ELF-1 (cell line): Measurements from ENCODE around the gene MAMDC4.
"Not testable (repeated sequence)": the region's sequence is repeated elsewhere in the genome, so short reads cannot be mapped to it uniquely, and the experiment has no call there.

Experiments
- DNase-seq: peaks from one replicate; pipeline ENCODE4 v3.0.0-alpha.2; 2016; ENCODE audit warnings: low read depth, low spot score

Gene MAMDC4

DNA sequence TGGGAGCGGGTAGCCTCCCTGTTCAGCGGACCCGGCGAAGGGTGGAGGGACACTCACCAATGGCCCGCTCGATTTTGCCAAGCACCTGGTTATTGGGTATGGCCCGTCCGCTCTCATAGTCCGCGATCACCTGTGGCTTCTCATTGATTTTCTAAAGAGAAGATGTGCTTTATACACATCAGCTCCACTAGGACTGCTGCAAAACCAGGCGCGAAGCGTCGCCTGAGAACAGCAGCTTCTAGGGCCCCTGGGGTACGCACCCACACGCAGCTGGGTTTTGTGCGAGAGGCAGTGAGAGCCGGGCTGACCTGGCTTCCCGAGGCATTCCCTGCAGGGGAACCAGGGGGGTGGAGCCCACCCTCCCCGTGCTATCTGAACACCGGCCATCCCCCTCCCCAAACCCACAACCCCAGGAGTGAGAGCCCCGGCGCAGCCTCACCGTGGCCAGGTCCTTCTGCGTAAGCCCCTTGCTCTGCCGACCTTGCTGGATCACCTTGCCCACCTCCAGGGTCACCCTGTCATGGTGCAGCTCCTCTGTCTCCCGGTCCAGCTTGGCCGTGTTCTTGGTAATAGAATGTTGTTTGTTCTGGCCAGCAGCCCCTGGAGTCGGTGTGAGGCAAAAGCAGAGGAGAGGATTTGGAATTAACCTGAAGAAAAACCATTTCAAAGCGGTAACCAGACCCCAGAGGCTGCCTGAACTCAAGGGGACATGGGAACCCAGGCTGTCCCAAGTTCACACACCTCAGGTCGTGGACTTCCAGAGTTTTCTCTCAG lies 10.9 kb downstream of the MAMDC4 start:
- DNase-seq, result no peak

DNA sequence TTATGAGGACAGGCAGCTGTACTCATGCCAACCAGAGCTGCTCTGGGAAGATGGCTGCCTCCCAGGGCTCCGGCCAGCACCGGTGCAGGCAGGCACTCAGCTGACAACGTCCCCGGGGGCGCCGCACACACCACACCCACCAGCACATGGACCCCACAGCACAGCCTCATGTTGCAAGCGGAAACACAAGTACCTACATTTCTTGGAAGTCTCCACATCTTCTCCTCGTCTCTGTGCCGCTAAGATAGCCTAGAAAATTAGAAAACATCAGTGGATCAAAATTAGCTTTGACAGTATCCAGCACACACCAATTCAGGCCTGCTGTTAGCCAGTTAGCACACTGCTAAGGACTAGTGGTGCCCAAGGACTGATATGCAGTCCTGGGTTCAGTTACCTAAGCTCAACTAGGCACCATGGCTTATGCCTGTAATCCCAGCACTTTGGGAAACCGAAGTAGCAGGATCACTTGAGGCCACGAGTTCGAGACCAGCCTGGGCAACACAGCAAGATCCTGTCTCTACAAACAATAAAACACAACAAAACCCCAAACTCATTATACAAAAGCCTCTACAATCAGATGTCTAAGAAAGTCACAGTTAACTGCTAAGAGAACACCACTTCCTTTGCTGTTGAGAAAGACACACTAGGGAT lies 11.6 kb downstream of the MAMDC4 start:
- no peak for DNase-seq

DNA sequence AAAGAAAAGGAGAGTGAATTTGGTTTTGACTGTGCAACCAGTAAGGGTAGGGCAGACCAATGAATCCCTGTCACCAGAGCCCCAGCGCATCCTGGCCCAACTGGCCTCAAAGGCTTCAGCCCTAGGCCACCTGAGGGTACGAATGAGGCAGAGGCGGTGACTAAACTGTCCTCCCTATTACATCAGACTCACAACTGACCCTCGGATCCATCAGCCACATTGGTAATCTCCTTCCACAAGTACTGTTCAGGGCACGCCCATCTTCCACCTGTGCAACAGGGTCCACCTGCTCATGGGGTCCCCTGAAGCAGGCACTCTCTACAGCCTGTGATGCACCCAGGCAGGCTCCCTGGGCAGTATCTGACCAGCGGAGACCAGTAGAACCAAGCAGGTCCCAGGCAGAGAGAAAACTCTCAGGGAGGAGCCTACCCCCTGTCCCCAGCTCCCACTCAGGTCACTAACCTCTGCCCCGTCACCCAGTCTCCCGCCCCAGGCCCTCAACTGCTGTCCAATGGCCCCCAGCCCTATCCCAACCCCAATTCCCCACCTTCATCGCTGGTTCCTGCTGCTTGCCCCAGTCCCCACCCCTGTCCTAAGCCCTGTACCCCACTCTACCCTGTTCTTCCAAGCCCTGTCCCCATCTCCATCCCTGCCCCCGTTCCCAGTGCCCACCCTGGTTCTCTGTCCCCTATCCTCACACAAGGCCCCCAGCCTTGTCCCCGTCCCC lies 13.1 kb downstream of the MAMDC4 start:
- DNase-seq, result no peak

DNA sequence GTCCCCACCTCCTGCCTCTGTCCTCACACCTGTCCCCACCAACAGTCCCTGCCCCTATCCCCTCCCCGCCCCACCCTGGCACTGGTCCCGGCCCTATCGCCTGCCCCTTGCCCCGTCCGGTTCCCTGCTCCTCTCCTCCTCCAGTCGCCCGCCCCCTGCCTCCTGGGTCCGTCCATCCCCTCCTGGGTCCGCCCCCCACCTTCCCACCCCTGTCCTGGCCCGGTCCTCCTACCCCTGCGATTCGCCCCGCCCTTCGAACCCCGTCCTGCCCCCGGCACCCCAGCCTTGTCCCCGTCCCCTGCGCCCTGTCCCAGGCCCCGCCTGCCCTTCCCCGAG lies 13.6 kb downstream of the MAMDC4 start:
- no peak for DNase-seq

DNA sequence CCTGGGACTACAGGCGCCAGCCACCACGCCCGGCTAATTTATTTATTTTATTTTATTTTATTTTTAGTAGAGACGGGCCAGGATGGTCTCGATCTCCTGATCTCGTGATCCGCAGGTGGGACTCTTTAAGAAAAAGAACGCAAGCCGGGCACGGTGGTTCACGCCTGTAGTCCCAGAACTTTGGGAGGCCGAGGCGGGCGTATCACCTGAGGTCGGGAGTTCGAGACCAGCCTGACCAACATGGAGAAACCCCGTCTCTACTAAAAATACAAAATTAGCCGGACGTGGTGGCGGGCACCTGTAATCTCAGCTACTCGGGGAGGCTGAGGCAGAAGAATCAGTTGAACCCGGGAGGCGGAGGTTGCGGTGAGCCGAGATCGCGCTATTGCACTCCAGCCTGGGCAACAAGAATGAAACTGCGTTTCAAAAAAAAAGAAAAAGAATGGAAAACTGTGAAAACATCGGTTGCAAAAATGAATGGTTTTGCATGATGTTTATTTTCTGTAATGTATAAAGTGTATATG lies 14.8 kb downstream of the MAMDC4 start:
- not testable (repeated sequence) for DNase-seq

DNA sequence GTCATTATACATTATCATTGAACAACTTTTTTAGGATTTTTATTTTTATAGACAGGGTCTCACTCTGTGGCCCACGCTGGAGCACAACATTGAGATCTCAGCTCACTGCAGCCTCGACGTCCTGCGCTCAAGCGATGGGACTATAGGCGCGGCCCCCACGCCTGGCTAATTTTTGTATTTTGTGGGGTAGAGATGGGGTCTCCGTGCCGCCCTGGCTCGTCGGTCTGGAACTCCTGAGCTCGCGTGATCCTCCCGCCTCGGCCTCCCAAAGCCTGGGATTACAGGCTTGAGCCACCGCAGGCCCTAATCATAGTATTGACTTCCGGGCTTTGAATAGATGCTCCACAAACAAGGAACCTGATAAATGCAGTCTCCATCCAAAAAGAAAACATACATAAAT lies 15.3 kb downstream of the MAMDC4 start:
- DNase-seq, result no peak

DNA sequence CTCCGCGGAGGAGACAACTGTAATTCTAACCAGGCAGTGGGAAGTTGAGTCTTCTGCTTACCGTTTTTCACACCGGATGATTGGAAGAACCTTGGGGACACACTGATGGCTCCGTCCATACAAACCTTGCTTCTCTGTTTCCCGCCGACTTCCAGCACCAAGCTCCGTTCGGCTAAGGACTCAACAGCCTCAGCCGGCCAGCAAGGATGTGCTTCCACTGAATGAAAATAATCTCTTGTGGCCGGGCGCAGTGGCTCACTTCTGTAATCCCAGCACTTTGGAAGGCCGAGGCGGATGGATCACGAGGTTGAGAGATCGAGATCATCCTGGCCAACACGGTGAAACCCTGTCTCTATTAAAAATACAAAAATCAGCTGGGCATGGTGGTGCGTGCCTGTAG lies 15.8 kb downstream of the MAMDC4 start:
- no peak for DNase-seq

DNA sequence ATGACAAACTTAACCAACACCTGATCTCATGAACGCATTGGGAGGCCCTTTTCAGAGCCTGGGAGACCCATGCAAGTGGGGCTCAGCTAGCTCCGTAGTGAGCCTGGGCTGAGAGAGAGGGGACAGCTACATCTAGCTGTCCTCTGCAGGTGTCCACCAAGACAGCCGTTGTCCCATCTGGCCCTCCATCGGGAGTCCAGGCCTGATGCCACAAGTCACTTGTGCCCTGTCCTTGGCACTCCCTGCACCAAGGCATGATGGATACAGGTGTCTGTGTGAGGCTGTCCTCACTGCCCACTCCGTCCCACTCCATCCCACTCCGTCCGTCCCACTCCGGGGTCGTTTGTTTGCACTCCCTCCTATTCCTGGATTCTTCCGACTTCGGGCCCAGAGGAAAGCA lies 16.5 kb downstream of the MAMDC4 start:
- no peak for DNase-seq

GRCh38 chr9:136869611-136870010 lies 17.5 kb downstream of the MAMDC4 start:
- not testable (repeated sequence) for DNase-seq

GRCh38 chr9:136875155-136875554 lies 23.0 kb downstream of the MAMDC4 start:
- no peak for DNase-seq

DNA sequence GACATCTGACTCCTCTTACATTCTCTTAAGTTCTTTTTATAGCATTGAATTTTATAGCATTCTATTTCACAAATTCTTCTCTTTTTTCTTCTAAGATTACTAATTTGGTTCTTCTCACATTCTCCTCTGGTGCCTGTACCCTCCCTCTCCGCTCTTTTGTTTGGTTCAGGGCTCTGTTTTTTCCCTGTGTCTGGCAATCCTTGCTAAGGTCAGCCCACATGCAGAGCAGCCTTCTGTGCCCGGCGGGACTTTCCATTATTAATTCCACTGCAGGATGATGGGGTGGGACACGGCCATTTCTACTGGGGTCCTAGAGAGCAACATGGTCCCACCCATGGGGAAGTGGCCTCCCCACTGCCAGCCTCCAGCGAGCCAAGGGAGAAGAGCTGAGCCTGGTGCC lies 24.3 kb downstream of the MAMDC4 start:
- no peak for DNase-seq

DNA sequence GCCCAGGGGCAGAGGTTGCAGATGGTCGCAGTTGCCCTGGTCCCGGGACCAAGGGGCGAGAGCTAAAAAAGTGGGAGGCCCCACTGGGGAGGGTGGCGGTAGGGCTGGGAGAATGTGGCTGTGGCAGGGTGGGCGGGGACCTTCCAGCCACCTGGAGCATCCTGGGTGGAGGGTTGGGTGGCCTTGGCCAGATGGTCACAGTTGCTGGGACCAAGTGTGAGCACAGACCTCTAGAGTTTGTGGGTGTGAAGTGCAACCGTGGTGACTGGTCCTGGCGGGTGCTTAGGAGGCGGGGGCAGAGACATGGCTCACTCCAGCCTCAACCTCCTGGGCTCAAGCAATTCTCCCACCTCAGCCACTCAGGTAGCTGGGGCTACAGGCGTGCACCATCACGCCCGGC lies 28.5 kb downstream of the MAMDC4 start:
- DNase-seq, result no peak

GRCh38 chr9:136881691-136882108 lies 29.6 kb downstream of the MAMDC4 start:
- DNase-seq, result peak; percentile 85

DNA sequence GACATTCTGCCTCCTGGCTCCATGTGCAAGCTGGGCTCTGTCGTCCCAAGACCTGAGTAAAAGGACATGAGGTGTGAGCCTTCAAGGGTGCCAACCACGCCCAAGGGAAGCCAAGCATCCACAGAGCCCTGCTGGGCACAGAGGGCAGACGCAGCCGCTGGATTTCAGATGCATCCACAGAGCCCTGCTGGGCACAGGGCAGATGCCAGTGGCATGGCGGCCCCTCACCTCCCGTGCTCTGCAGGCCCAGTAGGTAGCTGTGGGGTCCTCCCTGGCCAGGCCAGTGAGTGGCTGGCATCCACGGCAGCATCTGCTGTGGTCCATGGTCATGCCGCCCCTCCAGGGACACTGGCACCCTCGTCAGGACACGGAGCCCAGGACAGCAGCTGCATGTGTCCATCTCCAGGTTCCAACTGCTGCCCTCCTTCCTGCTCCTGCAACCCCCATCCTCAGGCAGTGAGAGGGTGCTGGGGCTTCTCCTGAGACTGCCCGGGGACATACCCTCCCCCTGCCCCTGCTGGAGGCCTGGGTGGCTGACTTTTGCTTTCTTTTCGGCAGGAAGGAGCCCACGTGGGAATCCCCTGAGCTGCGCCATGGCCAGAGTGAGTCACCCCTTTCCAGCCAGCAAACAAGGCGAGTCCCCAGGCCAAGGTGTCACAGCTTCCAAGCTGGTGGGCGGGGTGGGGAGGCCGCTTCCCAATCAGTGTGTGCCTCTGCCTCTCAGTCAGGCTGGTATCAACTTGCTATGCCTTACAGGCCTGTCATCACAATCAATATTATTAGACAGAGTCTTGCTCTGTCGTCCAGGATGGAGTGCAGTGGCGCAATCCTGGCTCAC lies 30.2 kb downstream of the MAMDC4 start:
- peak; percentile 75 for DNase-seq

DNA sequence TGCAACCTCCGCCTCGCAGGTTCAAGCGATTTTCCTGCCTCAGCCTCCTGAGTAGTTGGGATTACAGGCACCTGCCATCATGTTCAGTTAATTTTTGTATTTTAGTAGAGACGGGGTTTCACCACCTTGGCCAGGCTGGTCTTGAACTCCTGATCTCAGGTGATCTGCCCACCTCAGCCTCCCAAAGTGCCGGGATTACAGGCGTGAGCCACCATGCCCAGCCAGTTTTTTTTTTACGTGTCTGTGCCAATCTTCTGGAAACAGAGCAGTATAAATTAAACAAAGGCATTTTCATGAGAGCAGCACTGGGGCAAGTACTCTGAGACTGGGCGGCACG lies 30.8 kb downstream of the MAMDC4 start:
- not testable (repeated sequence) for DNase-seq

DNA sequence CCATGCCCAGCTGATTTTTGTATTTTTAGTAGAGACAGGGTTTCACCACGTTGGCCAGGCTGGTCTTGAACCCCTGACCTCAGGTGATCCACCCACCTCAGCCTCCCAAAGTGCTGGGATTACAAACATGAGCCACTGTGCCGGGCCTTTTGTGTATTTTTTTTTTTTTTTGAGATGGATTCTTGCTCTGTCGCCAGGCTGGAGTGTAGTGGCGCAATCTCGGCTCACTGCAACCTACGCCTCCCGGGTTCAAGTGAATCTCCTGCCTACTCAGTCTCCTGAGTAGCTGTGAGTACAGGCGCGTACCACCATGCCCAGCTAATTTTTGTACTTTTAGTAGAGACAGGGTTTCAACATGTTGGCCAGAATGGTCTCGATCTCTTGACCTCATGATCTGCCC lies 31.5 kb downstream of the MAMDC4 start:
- not testable (repeated sequence) for DNase-seq

GRCh38 chr9:136885950-136886578 lies 33.9 kb downstream of the MAMDC4 start, which contains the start of gene TRAF2:
TRAF2 (plus strand) TSS chr9:136886516; CDS start chr9:136898741, 12,225 bp downstream.
- DNase-seq, result peak; percentile 100

DNA sequence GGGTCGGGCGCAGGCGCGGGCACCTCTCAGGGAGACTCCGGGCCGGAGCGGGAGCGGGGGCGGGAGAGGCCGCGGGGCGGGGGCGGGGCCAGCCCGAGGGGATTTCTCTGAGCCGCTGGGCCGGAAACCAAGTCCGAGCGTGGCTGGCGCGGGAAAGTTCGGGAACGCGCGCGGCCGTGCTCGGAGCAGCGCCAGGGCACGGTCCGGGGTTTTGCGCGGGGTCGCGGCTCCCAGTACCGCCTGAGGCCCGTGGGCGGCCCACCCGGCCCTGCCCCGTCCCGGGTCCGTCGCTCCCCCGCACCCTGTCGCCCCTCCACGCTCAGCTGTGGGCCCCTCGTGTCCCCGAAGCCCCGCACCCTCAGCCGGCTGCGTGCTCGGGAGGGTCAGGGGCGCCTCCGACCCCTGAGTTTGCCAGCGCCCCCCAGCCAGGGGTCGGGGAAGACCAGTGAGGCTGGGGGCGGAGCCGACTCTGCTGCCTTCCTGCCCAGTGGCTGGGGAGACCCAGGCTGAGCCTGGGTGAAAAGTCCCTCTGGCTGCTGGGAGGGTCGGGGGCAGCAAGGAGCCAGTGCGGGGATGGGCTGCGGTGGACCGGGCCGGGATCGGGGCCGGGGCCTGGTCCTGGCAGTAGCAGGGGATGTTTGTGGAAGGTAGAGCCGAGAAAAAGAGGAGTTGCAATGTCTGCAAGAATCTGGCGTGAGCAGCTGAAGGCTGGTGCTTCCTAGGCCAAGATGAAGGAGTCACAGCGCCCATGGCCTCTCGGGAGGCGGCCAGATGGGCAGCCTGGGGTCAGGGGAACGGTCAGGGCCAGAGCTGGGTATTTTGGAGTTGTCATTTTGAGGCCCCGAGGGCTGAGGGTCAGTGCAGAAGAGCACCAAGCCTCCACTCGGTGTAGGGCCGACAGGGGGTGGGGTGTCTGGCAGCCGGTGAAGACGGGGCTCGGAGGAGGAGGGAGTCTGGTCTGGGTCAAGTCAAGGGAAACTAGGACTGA lies 34.8 kb downstream of the MAMDC4 start:
- peak; percentile 54 for DNase-seq

- no peak for DNase-seq
Observed at GRCh38 chr9:136888454-136888853, 36.3 kb downstream of the MAMDC4 start.

DNA sequence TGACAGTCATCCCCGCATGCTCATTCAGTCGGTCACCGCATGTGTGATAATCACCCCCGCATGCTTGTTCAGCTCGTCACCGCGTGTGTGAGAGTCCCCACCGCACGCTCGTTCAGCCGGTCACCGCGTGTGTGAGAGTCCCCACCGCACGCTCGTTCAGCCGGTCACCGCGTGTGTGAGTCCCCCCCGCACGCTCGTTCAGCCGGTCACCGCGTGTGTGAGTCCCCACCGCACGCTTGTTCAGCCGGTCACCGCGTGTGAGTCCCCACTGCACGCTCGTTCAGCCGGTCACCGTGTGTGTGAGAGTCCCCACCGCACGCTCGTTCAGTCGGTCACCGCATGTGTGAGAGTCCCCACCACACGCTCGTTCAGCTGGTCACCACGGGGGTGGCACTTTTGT lies 37.7 kb downstream of the MAMDC4 start:
- no peak for DNase-seq
